ENCODE results near the gene PPP1R18.
"Not testable (repeated sequence)": the region's sequence is repeated elsewhere in the genome, so short reads cannot be mapped to it uniquely, and the experiment has no call there.

PPP1R18 gene

GRCh38 chr6:30721198-30722024 lies 35.0 kb upstream of the PPP1R18 start:
- intact Hi-C loops (cut with DNase I) = loop anchor here (1.0 kb wide), 1 partner anchor 42 kb away; no protein-coding TSS in a partner anchor
- peak; percentile 73 to 98 (median 86) for DNase-seq

GRCh38 chr6:30720738-30721197 lies 34.3 kb upstream of the PPP1R18 start:
- intact Hi-C loops (cut with DNase I) = no loop called here
- DNase-seq = peak in 7 of 10 donors; percentile 41 to 91 (median 50)

GRCh38 chr6:30719791-30720737 lies 33.6 kb upstream of the PPP1R18 start, which contains the start of gene TUBB:
TUBB (plus strand) TSS chr6:30720352; CDS start chr6:30720507, 155 bp downstream.
- intact Hi-C loops (cut with DNase I) = no loop called here
- peak; percentile 95 to 99 (median 98) for DNase-seq

- peak in 1 of 10 donors; percentile 12 for DNase-seq
- intact Hi-C loops (cut with DNase I) = no loop called here
Observed at GRCh38 chr6:30719356-30719755, 32.9 kb upstream of the PPP1R18 start.

GRCh38 chr6:30717845-30718720 lies 31.6 kb upstream of the PPP1R18 start:
- not testable (repeated sequence) for DNase-seq
- intact Hi-C loops (cut with DNase I) = loop anchor here (2.0 kb wide), 1 partner anchor 71 kb away; the partner anchor contains the start of gene C6orf136

- intact Hi-C loops (cut with DNase I) = loop anchor here (2.0 kb wide), 1 partner anchor 70 kb away; the partner anchor contains the start of gene C6orf136
- peak; percentile 98 to 100 (median 100) for DNase-seq
Observed at GRCh38 chr6:30717129-30717844, 30.8 kb upstream of the PPP1R18 start, which contains the start of gene MDC1. MDC1 (minus strand) TSS chr6:30717281; CDS start chr6:30715175, 2,106 bp downstream.

GRCh38 chr6:30716879-30717128 lies 30.4 kb upstream of the PPP1R18 start:
- no peak for DNase-seq
- intact Hi-C loops (cut with DNase I) = loop anchor here (2.0 kb wide), 1 partner anchor 70 kb away; the partner anchor contains the start of gene C6orf136

GRCh38 chr6:30714263-30714662 lies 27.8 kb upstream of the PPP1R18 start:
- intact Hi-C loops (cut with DNase I) = no loop called here
- DNase-seq = no peak

GRCh38 chr6:30712441-30712945 lies 26.0 kb upstream of the PPP1R18 start:
- DNase-seq = no peak
- intact Hi-C loops (cut with DNase I) = no loop called here

- intact Hi-C loops (cut with DNase I) = no loop called here
- DNase-seq = no peak
Observed at GRCh38 chr6:30711758-30712380, 25.4 kb upstream of the PPP1R18 start.

- DNase-seq = no peak
- intact Hi-C loops (cut with DNase I) = no loop called here
Observed at GRCh38 chr6:30709101-30709868, 22.8 kb upstream of the PPP1R18 start.

- no peak for DNase-seq
Observed at GRCh38 chr6:30707281-30707850, 20.9 kb upstream of the PPP1R18 start.

GRCh38 chr6:30705620-30706019 lies 19.2 kb upstream of the PPP1R18 start:
- DNase-seq = no peak
- intact Hi-C loops (cut with DNase I) = no loop called here

More at GRCh38 chr6:30707281-30707850, 20.9 kb upstream of the PPP1R18 start:
- intact Hi-C loops (cut with DNase I) = no loop called here

- no peak for DNase-seq
- intact Hi-C loops (cut with DNase I) = no loop called here
Observed at GRCh38 chr6:30703821-30704220, 17.4 kb upstream of the PPP1R18 start.

- intact Hi-C loops (cut with DNase I) = no loop called here
- peak in 2 of 10 donors; percentile 57 to 64 for DNase-seq
Observed at GRCh38 chr6:30703011-30703410, 16.6 kb upstream of the PPP1R18 start.

GRCh38 chr6:30700340-30700739 lies 13.9 kb upstream of the PPP1R18 start:
- DNase-seq = no peak
- intact Hi-C loops (cut with DNase I) = no loop called here

GRCh38 chr6:30696432-30696831 lies 10.0 kb upstream of the PPP1R18 start:
- no peak for DNase-seq
- intact Hi-C loops (cut with DNase I) = no loop called here

All from posterior cingulate gyrus (tissue), 11 donors.